ENCODE data around the gene JAK3.

The JAK3 gene

DNA sequence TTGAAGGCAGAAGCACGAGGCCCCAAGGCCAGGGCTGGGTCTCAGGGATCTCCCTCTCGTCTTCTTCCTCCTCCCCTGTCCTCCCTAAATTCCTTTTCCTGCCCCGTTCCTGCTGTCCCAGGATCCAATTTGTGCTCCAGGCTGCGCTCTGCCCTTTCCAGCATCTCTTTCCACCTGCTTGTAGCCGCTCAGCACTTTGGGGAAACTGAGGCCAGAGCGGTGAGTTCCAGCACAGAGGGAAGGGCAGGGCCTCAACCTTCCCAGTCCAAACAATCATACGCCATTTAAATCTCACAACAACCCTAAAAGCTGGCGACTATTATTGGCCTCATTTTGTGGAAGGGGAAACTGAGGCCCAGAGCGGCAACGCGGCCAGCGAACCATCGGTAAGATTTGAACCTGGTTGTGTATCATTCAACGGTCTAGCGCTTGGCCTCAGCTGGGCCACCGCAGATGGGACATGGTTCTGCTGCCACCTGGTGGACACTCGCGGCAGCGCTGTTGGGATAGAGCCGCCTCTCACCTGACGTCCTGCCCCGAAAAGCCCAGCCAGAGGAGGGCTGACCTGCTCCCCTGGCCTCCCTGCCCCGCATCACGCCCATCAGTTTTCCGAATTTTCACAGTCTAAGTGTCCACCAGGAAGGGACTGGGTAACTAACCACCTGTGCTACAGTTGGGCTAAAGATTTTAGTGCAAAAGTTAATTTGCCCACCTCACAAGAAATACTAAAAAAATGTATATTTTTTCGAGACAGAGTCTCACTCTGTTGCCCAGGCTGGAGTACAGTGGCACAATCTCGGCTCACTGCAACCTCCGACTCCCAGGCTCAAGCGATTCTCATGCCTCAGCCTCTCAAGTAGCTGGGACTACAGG, 7.7 kb upstream of the JAK3 start:
- H3K27me3 ChIP-seq: no peaks in the 10 kb centered on the region

DNA sequence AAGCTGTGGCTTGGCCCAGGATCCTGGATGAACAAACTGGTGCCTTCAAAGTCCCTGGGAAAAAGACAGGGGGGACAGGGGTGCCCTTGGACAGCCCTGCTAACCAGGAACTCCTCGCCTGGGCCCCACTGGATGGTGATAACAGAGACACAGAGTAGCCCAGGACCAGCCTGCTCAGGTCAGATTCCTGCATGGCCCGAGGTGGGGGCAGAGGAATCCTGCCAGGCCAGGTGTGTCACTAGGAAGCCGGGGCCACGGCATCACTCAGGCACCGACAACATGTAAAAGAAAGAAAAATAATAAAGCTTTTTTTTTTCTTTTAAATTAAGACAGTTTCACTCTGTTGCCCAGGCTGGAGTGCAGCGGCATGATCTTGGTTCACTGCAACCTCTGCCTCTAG, 6.3 kb upstream of the JAK3 start:
- TF ChIP-seq, protein P1, sequence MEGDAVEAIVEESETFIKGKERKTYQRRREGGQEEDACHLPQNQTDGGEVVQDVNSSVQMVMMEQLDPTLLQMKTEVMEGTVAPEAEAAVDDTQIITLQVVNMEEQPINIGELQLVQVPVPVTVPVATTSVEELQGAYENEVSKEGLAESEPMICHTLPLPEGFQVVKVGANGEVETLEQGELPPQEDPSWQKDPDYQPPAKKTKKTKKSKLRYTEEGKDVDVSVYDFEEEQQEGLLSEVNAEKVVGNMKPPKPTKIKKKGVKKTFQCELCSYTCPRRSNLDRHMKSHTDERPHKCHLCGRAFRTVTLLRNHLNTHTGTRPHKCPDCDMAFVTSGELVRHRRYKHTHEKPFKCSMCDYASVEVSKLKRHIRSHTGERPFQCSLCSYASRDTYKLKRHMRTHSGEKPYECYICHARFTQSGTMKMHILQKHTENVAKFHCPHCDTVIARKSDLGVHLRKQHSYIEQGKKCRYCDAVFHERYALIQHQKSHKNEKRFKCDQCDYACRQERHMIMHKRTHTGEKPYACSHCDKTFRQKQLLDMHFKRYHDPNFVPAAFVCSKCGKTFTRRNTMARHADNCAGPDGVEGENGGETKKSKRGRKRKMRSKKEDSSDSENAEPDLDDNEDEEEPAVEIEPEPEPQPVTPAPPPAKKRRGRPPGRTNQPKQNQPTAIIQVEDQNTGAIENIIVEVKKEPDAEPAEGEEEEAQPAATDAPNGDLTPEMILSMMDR (IDR thresholded peaks at IDR 0.05): no peak
- no peaks in the 10 kb centered on the region for H3K9me3 ChIP-seq
- no peak overlapping the region for H3K4me3 ChIP-seq (ENCODE audit: low read depth in 1 of 2, low read length in 1 of 2)
- no peaks in the 10 kb centered on the region for H3K36me3 ChIP-seq
- H3K4me1 ChIP-seq (ENCODE audit: control insufficient read depth in 1 of 2, insufficient read depth in 1 of 2, low read depth in 1 of 2, low read length in 1 of 2): peaks cover 37 to 42% of the 10 kb centered on the region in 2 experiments
- H3K27ac ChIP-seq: no peak overlapping the region
- H3K27me3 ChIP-seq: no peaks in the 10 kb centered on the region

More for the DNA sequence above, 7.7 kb upstream of the JAK3 start:
- H3K4me1 ChIP-seq (ENCODE audit: control insufficient read depth in 1 of 2, insufficient read depth in 1 of 2, low read depth in 1 of 2, low read length in 1 of 2): peaks cover 32 to 37% of the 10 kb centered on the region in 2 experiments
- no peak overlapping the region for H3K4me3 ChIP-seq (ENCODE audit: low read depth in 1 of 2, low read length in 1 of 2)
- no peaks in the 10 kb centered on the region for H3K36me3 ChIP-seq
- peak overlapping the region; percentile 27 for H3K27ac ChIP-seq
- TF ChIP-seq, protein P1 (IDR thresholded peaks at IDR 0.05): peak; percentile 97
- H3K9me3 ChIP-seq: no peaks in the 10 kb centered on the region

DNA sequence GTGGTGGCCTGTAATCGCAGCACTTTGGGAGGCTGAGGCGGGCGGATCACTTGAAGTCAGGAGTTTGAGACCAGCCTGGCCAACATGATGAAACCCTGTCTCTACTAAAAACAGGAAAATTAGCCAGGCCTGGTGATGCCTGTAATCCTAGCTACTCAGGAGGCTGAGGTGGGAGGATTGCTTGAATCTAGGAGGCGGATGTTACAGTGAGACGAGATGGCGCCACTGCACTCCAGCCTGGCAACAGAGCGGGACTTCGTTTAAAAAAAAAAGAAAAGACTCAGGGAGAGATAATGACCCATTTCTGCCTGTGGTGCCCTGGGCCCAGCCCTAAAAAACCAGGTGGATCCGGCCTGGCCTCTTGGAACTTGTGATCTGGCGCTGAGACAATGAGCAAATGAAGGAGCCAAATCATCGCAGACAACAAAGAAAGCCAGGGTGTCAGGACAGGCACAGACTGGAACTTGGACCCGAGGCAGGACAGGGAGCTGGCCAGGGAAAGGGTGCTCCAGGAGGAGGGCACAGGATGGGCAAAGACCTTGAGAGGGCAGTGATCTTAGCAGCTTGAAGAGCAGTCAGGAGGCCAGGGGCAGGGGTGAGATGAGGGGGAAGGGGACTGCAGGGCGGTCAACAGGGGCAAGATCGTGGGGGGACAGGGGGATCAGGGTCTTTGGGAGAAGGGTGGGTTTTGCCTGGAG, 962 bp upstream of the JAK3 start:
- Histone ChIP-seq H3K4me1 (ENCODE audit: control insufficient read depth in 1 of 2, insufficient read depth in 1 of 2, low read depth in 1 of 2, low read length in 1 of 2) (peaks cover 71 to 82% of the 10 kb centered on the region in 2 experiments), H3K9me3 (no peaks in the 10 kb centered on the region), H3K36me3 (peaks cover 5% of the 10 kb centered on the region), H3K4me3 (ENCODE audit: low read depth in 1 of 2, low read length in 1 of 2) (peak overlapping the region; percentile 64 to 92), H3K27ac (peak overlapping the region; percentile 94), H3K27me3 (no peaks in the 10 kb centered on the region)
- TF ChIP-seq, protein P1 (IDR thresholded peaks at IDR 0.05): no peak

DNA sequence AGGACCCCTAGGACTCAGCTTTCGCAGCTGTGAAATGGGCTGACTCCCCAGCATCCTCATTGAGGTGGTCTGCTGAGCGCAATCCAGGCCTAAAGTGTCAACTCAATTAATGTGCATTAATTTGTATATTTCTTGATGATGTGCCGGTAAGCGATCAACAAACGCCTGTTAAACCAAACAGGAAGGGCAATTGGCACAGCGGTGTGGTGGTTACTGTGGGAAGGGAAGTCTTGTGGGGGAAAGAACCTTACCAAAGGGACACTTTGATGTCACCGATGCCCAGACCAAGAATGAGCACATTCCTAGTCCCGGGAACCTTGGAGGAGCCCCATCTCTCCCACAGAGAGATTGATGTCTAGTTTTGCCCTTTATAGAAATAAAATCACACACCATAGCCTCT, 1.6 kb downstream of the JAK3 start:
- Histone ChIP-seq H3K36me3 (peaks cover 31% of the 10 kb centered on the region), H3K9me3 (no peaks in the 10 kb centered on the region), H3K27ac (peak overlapping the region; percentile 94), H3K4me1 (ENCODE audit: control insufficient read depth in 1 of 2, insufficient read depth in 1 of 2, low read depth in 1 of 2, low read length in 1 of 2) (peaks cover 68 to 76% of the 10 kb centered on the region in 2 experiments), H3K27me3 (no peaks in the 10 kb centered on the region), H3K4me3 (ENCODE audit: low read depth in 1 of 2, low read length in 1 of 2) (peak overlapping the region; percentile 64 to 92)
- TF ChIP-seq, protein P1 (IDR thresholded peaks at IDR 0.05): no peak

DNA sequence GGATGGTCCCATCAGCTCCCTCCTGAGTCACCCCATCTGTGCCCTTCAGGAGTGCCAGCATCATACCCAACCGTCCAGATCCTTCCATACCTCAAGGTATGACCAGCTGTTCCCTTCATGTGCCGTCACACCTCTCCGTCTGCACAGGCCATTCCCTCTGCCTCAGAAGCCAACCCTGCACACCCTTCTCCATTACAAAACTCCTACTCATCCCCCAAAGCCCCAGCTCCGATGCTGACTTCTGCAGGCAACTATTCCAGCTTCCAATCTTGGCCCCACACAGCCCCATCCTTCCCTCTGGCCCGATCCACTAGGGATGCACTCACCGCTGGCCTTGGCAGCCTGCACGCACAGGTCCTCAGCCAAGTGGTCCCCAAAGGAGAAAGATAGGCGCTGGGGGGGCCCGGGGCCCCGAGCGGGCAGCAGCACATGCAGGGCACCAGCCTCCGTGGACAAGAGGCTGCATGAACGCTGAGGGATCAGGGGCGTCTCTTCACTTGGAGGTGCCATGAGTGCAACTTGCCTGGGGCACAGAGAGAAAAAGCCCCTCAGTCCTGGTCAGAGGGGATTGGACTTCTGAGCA, 3.8 kb downstream of the JAK3 start:
- H3K27ac ChIP-seq: peak overlapping the region; percentile 8
- peaks cover 51% of the 10 kb centered on the region for H3K36me3 ChIP-seq
- H3K4me1 ChIP-seq (ENCODE audit: control insufficient read depth in 1 of 2, insufficient read depth in 1 of 2, low read depth in 1 of 2, low read length in 1 of 2): peaks cover 47 to 54% of the 10 kb centered on the region in 2 experiments
- H3K9me3 ChIP-seq: no peaks in the 10 kb centered on the region
- H3K4me3 ChIP-seq (ENCODE audit: low read depth in 1 of 2, low read length in 1 of 2): no peak overlapping the region
- TF ChIP-seq, protein P1 (IDR thresholded peaks at IDR 0.05): no peak
- no peaks in the 10 kb centered on the region for H3K27me3 ChIP-seq
